Neural progenitor cell (in vitro differentiated cells): Measurements from ENCODE around the gene TNFSF11.

Source experiments
- CTCF ChIP-seq: fragments of 200-600 bp; sonication (generic); IDR thresholded peaks from 2 replicates; pipeline ENCODE4 v1.5.1; 2017; ENCODE audit warnings: antibody characterized with exemption, mild to moderate bottlenecking
- EZH2 ChIP-seq: fragments of 200-600 bp; sonication (generic); IDR thresholded peaks from 2 replicates; pipeline ENCODE4 v1.6.1; 2017; ENCODE audit warnings: antibody characterized with exemption, mild to moderate bottlenecking, moderate library complexity
- EZH2phosphoT487 ChIP-seq: fragments of 200-600 bp; sonication (generic); IDR thresholded peaks from 2 replicates; pipeline ENCODE4 v1.6.1; 2017; ENCODE audit warnings: antibody characterized with exemption

GRCh38 chr13:42533336-42533591 lies 40.7 kb upstream of the TNFSF11 start:
- TF ChIP-seq CTCF: no peak
- no peak for TF ChIP-seq EZH2
- TF ChIP-seq EZH2phosphoT487: no peak
